H9 (cell line): ENCODE results near the gene MCM8. TPM values are rescaled to one million over a fixed set of nuclear protein-coding genes. Genes with fewer than 3 reads are reported as not detected.

Experiments
- DNase-seq: peaks from one replicate; pipeline ENCODE4 v3.0.0-alpha.2; 2017
- H2AFZ ChIP-seq: one replicate; pipeline ENCODE4 v1.6.1; 2013; ENCODE audit warnings: mild to moderate bottlenecking, low read length, control low read depth, moderate library complexity
- H2AK5ac ChIP-seq: 2 replicates; pipeline ENCODE4 v1.6.1; 2013; ENCODE audit warnings: low read length, control low read depth, mixed read lengths; ENCODE audit not compliant: insufficient read length
- H2BK120ac ChIP-seq: one replicate; pipeline ENCODE4 v1.6.1; 2013; ENCODE audit warnings: low read depth, mild to moderate bottlenecking, low read length, control low read depth, inconsistent platforms; ENCODE audit not compliant: poor library complexity, severe bottlenecking
- H2BK12ac ChIP-seq: 2 replicates; pipeline ENCODE4 v1.6.1; 2013; ENCODE audit warnings: low read length, control low read depth, mixed read lengths, low read depth; ENCODE audit not compliant: insufficient read length
- H2BK15ac ChIP-seq: 2 replicates; pipeline ENCODE4 v1.6.1; 2013; ENCODE audit warnings: low read depth, low read length, control low read depth
- H2BK20ac ChIP-seq: one replicate; pipeline ENCODE4 v1.6.1; 2013; ENCODE audit warnings: low read depth, mild to moderate bottlenecking, low read length, control low read depth, inconsistent platforms; ENCODE audit not compliant: poor library complexity, severe bottlenecking
- H2BK5ac ChIP-seq: 2 replicates; pipeline ENCODE4 v1.6.1; 2013; ENCODE audit warnings: low read length, control low read depth, mixed read lengths; ENCODE audit not compliant: insufficient read length
- H3K14ac ChIP-seq: 2 replicates; pipeline ENCODE4 v1.6.1; 2013; ENCODE audit warnings: low read length, control low read depth; ENCODE audit not compliant: insufficient read depth
- H3K18ac ChIP-seq: 2 replicates; pipeline ENCODE4 v1.6.1; 2013; ENCODE audit warnings: low read depth, mild to moderate bottlenecking, mixed read lengths, low read length, control low read depth; ENCODE audit not compliant: insufficient read length
- H3K23ac ChIP-seq: 2 replicates; pipeline ENCODE4 v1.6.1; 2013; ENCODE audit warnings: low read length, control low read depth, mixed read lengths, low read depth; ENCODE audit not compliant: insufficient read length
- H3K23me2 ChIP-seq: 2 replicates; pipeline ENCODE4 v1.6.1; 2013; ENCODE audit warnings: low read depth, mild to moderate bottlenecking, mixed read lengths, low read length, control low read depth; ENCODE audit not compliant: insufficient read length, poor library complexity, severe bottlenecking
- H3K27ac ChIP-seq: 2 replicates; pipeline ENCODE4 v1.5.1; 2013; ENCODE audit warnings: low read length, control low read depth, mixed read lengths, low read depth; ENCODE audit not compliant: insufficient read length
- H3K27me3 ChIP-seq: 2 replicates; pipeline ENCODE4 v1.6.1; 2013; ENCODE audit warnings: low read length, control low read depth, inconsistent platforms; ENCODE audit not compliant: insufficient read depth
- H3K4ac ChIP-seq: 2 replicates; pipeline ENCODE4 v1.6.1; 2013; ENCODE audit warnings: low read depth, mild to moderate bottlenecking, control low read depth, inconsistent platforms, low read length, moderate library complexity
- H3K4me1 ChIP-seq: 2 replicates; pipeline ENCODE4 v1.6.1; 2013; ENCODE audit warnings: low read length, control low read depth, inconsistent platforms; ENCODE audit not compliant: insufficient read depth
- H3K4me2 ChIP-seq: 2 replicates; pipeline ENCODE4 v1.6.1; 2013; ENCODE audit warnings: low read length, control low read depth, mixed read lengths; ENCODE audit not compliant: insufficient read length, insufficient read depth
- H3K56ac ChIP-seq: 2 replicates; pipeline ENCODE4 v1.6.1; 2013; ENCODE audit warnings: low read depth, mild to moderate bottlenecking, mixed read lengths, low read length, control low read depth; ENCODE audit not compliant: insufficient read length
- H3K79me1 ChIP-seq: 2 replicates; pipeline ENCODE4 v1.6.1; 2013; ENCODE audit warnings: low read depth, mild to moderate bottlenecking, moderate library complexity, low read length, control low read depth, inconsistent platforms; ENCODE audit not compliant: insufficient read depth, poor library complexity, severe bottlenecking
- H3K79me2 ChIP-seq: 2 replicates; pipeline ENCODE4 v1.6.1; 2013; ENCODE audit warnings: low read length, control low read depth, inconsistent platforms; ENCODE audit not compliant: insufficient read depth
- H3K9ac ChIP-seq: 2 replicates; pipeline ENCODE4 v1.6.1; 2013; ENCODE audit warnings: low read length, control low read depth, mixed read lengths; ENCODE audit not compliant: insufficient read length; ENCODE audit errors: extremely low read depth
- H3K9me3 ChIP-seq: one replicate; pipeline ENCODE4 v1.6.1; 2013; ENCODE audit warnings: low read depth, low read length, inconsistent platforms; ENCODE audit not compliant: control insufficient read depth
- H3T11ph ChIP-seq: one replicate; pipeline ENCODE4 v1.6.1; 2013; ENCODE audit warnings: mild to moderate bottlenecking, low read length, control low read depth, inconsistent platforms
- H4K20me1 ChIP-seq: one replicate; pipeline ENCODE4 v1.6.1; 2013; ENCODE audit not compliant: control insufficient read depth, insufficient read length, insufficient read depth
- H4K5ac ChIP-seq: 2 replicates; pipeline ENCODE4 v1.6.1; 2013; ENCODE audit warnings: low read depth, mild to moderate bottlenecking, mixed read lengths, low read length, control low read depth; ENCODE audit not compliant: insufficient read length
- H4K8ac ChIP-seq: replicated peaks from 2 replicates; pipeline ENCODE4 v1.6.1; 2013; ENCODE audit warnings: low read length, control low read depth, mixed read lengths, low read depth; ENCODE audit not compliant: insufficient read length
- H4K91ac ChIP-seq: 2 replicates; pipeline ENCODE4 v1.6.1; 2013; ENCODE audit warnings: low read depth, mild to moderate bottlenecking, moderate library complexity, mixed read lengths, low read length, control low read depth; ENCODE audit not compliant: insufficient read length
- H3K27ac Mint-ChIP-seq, 3 experiments: 2 replicates in 2 of 3; 3 replicates in 1 of 3; pipeline ENCODE4 v1.8.0; 2020 to 2021; ENCODE audit warnings: mixed read lengths in 3 of 3, mild to moderate bottlenecking in 1 of 3, moderate library complexity in 1 of 3
- H3K27me3 Mint-ChIP-seq: 2 replicates; pipeline ENCODE4 v1.8.0; 2021; ENCODE audit warnings: low read depth, mild to moderate bottlenecking, moderate library complexity, mixed read lengths
- H3K36me3 Mint-ChIP-seq, 3 experiments: 2 replicates in 2 of 3; 3 replicates in 1 of 3; pipeline ENCODE4 v1.8.0; 2020 to 2021; ENCODE audit warnings: low read depth in 3 of 3, mixed read lengths in 3 of 3; ENCODE audit not compliant: insufficient read depth in 1 of 3
- H3K4me1 Mint-ChIP-seq, 2 experiments: 2 replicates each; pipeline ENCODE4 v1.8.0; 2020; ENCODE audit warnings: mixed read lengths in 2 of 2
- H3K4me3 Mint-ChIP-seq, 2 experiments: 2 replicates in 1 of 2; 3 replicates in 1 of 2; pipeline ENCODE4 v1.8.0; 2020 to 2021; ENCODE audit warnings: mild to moderate bottlenecking in 2 of 2, mixed read lengths in 2 of 2, moderate library complexity in 1 of 2
- H3K9me3 Mint-ChIP-seq, 2 experiments: 2 replicates in 1 of 2; 3 replicates in 1 of 2; pipeline ENCODE4 v1.8.0; 2020; ENCODE audit warnings: mild to moderate bottlenecking in 2 of 2, mixed read lengths in 2 of 2, moderate library complexity in 1 of 2
- WGBS: extraction: QIAGEN DNeasy Blood & Tissue Kit; methylation state at CpG from one replicate; pipeline ENCODE4 v1.1.7; 2013; ENCODE audit warnings: missing lambda C conversion rate, low lambda C conversion rate, mixed read lengths; ENCODE audit not compliant: insufficient read length; ENCODE audit errors: extremely low coverage; 5-methylcytosine and 5-hydroxymethylcytosine counted together
- total RNA-seq: library from RNA; stranded (reverse); gene quantifications from 2 replicates; pipeline ENCODE4 v1.2.1, GENCODE V29; 2021
- TF ChIP-seq, protein P1 (sequence below): fragments of 200-600 bp; sonication (generic); conservative IDR thresholded peaks from 3 replicates; pipeline ENCODE4 v1.8.0; 2021; ENCODE audit warnings: antibody characterized with exemption, mild to moderate bottlenecking

The MCM8 gene
- total RNA-seq, 1 experiment from 2014 or later = 32.2 TPM

DNA sequence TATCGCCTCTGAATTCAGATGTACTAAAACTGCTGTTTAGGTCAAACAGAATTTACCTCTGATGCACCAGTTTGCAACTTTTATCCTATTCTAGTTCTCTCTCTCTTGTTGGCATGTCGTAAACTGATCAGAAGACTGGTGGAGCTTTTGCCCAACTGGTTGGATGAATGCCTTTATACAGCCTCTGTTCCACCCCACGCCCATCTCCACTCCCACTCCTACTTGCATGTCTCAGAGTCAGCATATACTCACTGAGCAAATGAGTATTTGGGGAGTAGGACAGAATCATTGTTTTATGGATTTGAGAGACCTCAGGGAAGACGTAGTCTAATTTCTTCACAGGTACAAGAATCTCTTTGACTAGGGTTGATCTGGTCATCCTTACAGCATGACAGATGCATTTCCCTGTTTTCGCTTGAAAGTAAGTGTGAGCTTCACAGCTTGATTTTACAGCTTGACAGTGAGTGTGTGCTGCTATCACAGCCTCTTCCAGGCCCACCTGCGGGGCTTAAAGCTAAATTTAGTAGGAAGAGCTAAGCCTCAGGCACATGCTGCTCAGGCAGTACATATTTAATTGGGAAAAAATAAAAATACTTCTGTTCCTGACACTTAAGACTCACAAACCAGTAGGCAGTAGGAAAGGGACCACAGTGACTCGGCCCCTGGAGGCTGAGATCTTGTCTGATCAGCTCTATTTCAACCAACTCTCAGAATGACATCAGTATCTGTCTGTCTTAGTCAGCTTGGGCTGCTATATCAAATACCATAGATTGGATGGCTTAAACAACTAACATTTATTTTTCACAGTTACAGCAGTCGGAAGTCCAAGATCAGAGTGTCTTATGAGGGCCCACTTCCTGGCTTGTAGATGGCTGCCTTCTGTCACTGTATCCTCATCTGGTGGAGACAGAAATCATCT, 30.6 kb upstream of the MCM8 start:
- H3K27me3 Mint-ChIP-seq = peaks cover 9% of the 10 kb centered on the region

More for the DNA sequence above, 30.6 kb upstream of the MCM8 start:
- H3K27me3 ChIP-seq = no peaks in the 10 kb centered on the region
- no peak overlapping the region for H3K18ac ChIP-seq
- H3K27ac Mint-ChIP-seq = peak overlapping the region in 1 of 3 experiments; percentile 56; a peak in 2 of 7 replicates
- no peaks in the 10 kb centered on the region for H3K79me2 ChIP-seq
- H3K27ac ChIP-seq = no peak overlapping the region
- no peak overlapping the region for H3K23ac ChIP-seq
- H3K4ac ChIP-seq = no peak overlapping the region
- H3K9me3 ChIP-seq = no peaks in the 10 kb centered on the region
- H3K9ac ChIP-seq = no peak overlapping the region
- H3K4me2 ChIP-seq = no peak overlapping the region
- H4K91ac ChIP-seq = no peak overlapping the region
- no peak overlapping the region for H2BK120ac ChIP-seq
- TF ChIP-seq, protein P1, sequence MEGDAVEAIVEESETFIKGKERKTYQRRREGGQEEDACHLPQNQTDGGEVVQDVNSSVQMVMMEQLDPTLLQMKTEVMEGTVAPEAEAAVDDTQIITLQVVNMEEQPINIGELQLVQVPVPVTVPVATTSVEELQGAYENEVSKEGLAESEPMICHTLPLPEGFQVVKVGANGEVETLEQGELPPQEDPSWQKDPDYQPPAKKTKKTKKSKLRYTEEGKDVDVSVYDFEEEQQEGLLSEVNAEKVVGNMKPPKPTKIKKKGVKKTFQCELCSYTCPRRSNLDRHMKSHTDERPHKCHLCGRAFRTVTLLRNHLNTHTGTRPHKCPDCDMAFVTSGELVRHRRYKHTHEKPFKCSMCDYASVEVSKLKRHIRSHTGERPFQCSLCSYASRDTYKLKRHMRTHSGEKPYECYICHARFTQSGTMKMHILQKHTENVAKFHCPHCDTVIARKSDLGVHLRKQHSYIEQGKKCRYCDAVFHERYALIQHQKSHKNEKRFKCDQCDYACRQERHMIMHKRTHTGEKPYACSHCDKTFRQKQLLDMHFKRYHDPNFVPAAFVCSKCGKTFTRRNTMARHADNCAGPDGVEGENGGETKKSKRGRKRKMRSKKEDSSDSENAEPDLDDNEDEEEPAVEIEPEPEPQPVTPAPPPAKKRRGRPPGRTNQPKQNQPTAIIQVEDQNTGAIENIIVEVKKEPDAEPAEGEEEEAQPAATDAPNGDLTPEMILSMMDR = no peak
- no peak overlapping the region for H2BK12ac ChIP-seq
- no peak overlapping the region for H2BK5ac ChIP-seq
- no peak overlapping the region for H3K56ac ChIP-seq
- H2BK15ac ChIP-seq = no peak overlapping the region
- DNase-seq = no peak
- no peak overlapping the region for H2BK20ac ChIP-seq
- peaks cover 7% of the 10 kb centered on the region; the same call in 1 of the 2 replicates for H3K4me1 ChIP-seq
- WGBS = no CpG with 5 or more reads among the region's 8 CpGs
- no peak overlapping the region for H2AFZ ChIP-seq
- H3K23me2 ChIP-seq = no peaks in the 10 kb centered on the region
- H4K5ac ChIP-seq = no peak overlapping the region
- no peak overlapping the region for H4K8ac ChIP-seq
- H3K4me3 Mint-ChIP-seq = no peak overlapping the region
- H4K20me1 ChIP-seq = no peaks in the 10 kb centered on the region
- no peak overlapping the region for H3K14ac ChIP-seq
- H3K9me3 Mint-ChIP-seq = no peaks in the 10 kb centered on the region
- H3K4me1 Mint-ChIP-seq = peaks cover 15% of the 10 kb centered on the region in 2 experiments
- H3K79me1 ChIP-seq = no peaks in the 10 kb centered on the region
- H3K36me3 Mint-ChIP-seq = no peaks in the 10 kb centered on the region; a peak in 1 of 7 replicates
- no peak overlapping the region for H3T11ph ChIP-seq
- no peak overlapping the region for H2AK5ac ChIP-seq
